NCI-H2029 (cell line): ENCODE data around the gene TIMM17A.
A peak's percentile ranks its signal among the peaks of the same experiment; 100 is the strongest.

Experiments
- DNase-seq: peaks from one replicate; lab custom pipeline; 2025; lab: John Stamatoyannopoulos, UW

TIMM17A gene

GRCh38 chr1:201983380-201983805, 28.1 kb downstream of the TIMM17A start:
- DNase-seq = no peak

- no peak for DNase-seq
Observed at GRCh38 chr1:201984446-201984845, 29.1 kb downstream of the TIMM17A start.

GRCh38 chr1:201985355-201985754, 30.1 kb downstream of the TIMM17A start:
- no peak for DNase-seq

GRCh38 chr1:201988601-201989000, 33.3 kb downstream of the TIMM17A start:
- DNase-seq = no peak

GRCh38 chr1:201989354-201990128, 34.2 kb downstream of the TIMM17A start:
- no peak for DNase-seq

- DNase-seq = no peak
Observed at GRCh38 chr1:201990427-201990826, 35.1 kb downstream of the TIMM17A start.

- peak; percentile 57 for DNase-seq
Observed at GRCh38 chr1:201999625-202000238, 44.4 kb downstream of the TIMM17A start.

GRCh38 chr1:202002507-202002906, 47.2 kb downstream of the TIMM17A start:
- no peak for DNase-seq

- DNase-seq = no peak
Observed at GRCh38 chr1:202004711-202005110, 49.4 kb downstream of the TIMM17A start.

- no peak for DNase-seq
Observed at GRCh38 chr1:202005958-202006357, 50.7 kb downstream of the TIMM17A start.

GRCh38 chr1:202007304-202007703, 52.0 kb downstream of the TIMM17A start:
- DNase-seq = no peak

GRCh38 chr1:202007805-202008489, 52.6 kb downstream of the TIMM17A start:
- no peak for DNase-seq

- DNase-seq = peak; percentile 76
Observed at GRCh38 chr1:202009326-202010179, 54.2 kb downstream of the TIMM17A start.

GRCh38 chr1:202010180-202011015, 55.1 kb downstream of the TIMM17A start, which contains the start of gene ELF3:
TSS of gene ELF3 (plus strand) at chr1:202010587. CDS start at chr1:202011137, 550 bp downstream.
- peak; percentile 97 for DNase-seq

- no peak for DNase-seq
Observed at GRCh38 chr1:202011994-202012393, 56.7 kb downstream of the TIMM17A start.

GRCh38 chr1:202012544-202013478, 57.5 kb downstream of the TIMM17A start:
- peak; percentile 20 for DNase-seq

GRCh38 chr1:202013603-202014002, 58.3 kb downstream of the TIMM17A start:
- no peak for DNase-seq

GRCh38 chr1:202014060-202014459, 58.8 kb downstream of the TIMM17A start:
- no peak for DNase-seq

GRCh38 chr1:202014915-202015661, 59.8 kb downstream of the TIMM17A start:
- no peak for DNase-seq
